Tibial nerve (tissue), 4 donors: ENCODE measurements around the gene ZNF628.

Experiments used
- CTCF ChIP-seq, 5 experiments: fragments of 200-600 bp in 3 of 5; fragments of 450-650 bp in 2 of 5; sonication (generic) in 3 of 5; IDR thresholded peaks; one replicate each; pipeline ENCODE4 v1.5.1; 2016 to 2019; ENCODE audit warnings: antibody characterized with exemption in 5 of 5, mild to moderate bottlenecking in 3 of 5, moderate library complexity in 2 of 5
- EP300 ChIP-seq, 2 donors: sonication (generic); formaldehyde crosslinking; IDR thresholded peaks; one replicate each; pipeline ENCODE4 v1.6.1; 2017; ENCODE audit warnings: antibody characterized with exemption in 2 of 2, mild to moderate bottlenecking in 1 of 2
- POLR2A ChIP-seq, 2 donors: fragments of 450-650 bp; IDR thresholded peaks; one replicate each; pipeline ENCODE4 v1.6.1; 2017; ENCODE audit warnings: antibody characterized with exemption in 2 of 2, mild to moderate bottlenecking in 2 of 2, moderate library complexity in 2 of 2

- TF ChIP-seq POLR2A (IDR thresholded peaks at IDR 0.05) (no peak), CTCF (IDR thresholded peaks at IDR 0.05) (no peak), EP300 (IDR thresholded peaks at IDR 0.05) (no peak)
These were observed 19.4 kb downstream of the ZNF628 start for GRCh38 chr19:55495646-55496349.
